ENCODE results near the gene STARD6. TPM values are rescaled to one million over a fixed set of nuclear protein-coding genes. Genes with fewer than 3 reads are reported as not detected.

STARD6 gene
- total RNA-seq, 1 experiment from 2014 or later = not detected

DNA sequence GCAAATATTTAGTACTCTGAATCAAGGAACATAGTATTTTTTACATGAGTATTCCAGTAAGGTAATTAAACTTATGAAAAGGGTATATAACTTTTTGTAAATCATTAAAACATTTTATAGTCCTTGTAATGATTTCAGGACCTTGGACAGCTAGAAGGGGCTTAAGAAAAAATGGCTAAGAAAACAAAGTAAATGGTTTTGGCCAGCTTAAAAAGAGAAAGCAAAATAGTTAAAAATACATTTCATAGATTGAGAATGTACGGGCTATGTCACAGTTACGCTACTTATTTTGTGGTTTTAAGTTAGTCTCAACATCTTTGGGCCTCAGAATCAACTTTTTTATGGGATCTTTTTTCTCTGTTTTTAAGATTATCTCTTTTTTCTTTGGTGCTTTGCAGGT lies 61.6 kb downstream of the STARD6 start:
- no peak overlapping the region for H3K27ac Mint-ChIP-seq (ENCODE audit: low read depth, unreplicated experiment)
- BruUV-seq (replicated peaks) = no TSS peak
- H3K4me1 Mint-ChIP-seq (ENCODE audit: insufficient read depth, unreplicated experiment) = no peaks in the 10 kb centered on the region
- H3K4me3 Mint-ChIP-seq (ENCODE audit: unreplicated experiment) = no peak overlapping the region
- peaks cover 12% of the 10 kb centered on the region for H3K9me3 Mint-ChIP-seq (ENCODE audit: unreplicated experiment)
- H3K36me3 Mint-ChIP-seq (ENCODE audit: insufficient read depth, unreplicated experiment) = peaks cover 11% of the 10 kb centered on the region
- intact Hi-C loops (cut with micrococcal nuclease) = no loop called here
- TF ChIP-seq, protein P1, sequence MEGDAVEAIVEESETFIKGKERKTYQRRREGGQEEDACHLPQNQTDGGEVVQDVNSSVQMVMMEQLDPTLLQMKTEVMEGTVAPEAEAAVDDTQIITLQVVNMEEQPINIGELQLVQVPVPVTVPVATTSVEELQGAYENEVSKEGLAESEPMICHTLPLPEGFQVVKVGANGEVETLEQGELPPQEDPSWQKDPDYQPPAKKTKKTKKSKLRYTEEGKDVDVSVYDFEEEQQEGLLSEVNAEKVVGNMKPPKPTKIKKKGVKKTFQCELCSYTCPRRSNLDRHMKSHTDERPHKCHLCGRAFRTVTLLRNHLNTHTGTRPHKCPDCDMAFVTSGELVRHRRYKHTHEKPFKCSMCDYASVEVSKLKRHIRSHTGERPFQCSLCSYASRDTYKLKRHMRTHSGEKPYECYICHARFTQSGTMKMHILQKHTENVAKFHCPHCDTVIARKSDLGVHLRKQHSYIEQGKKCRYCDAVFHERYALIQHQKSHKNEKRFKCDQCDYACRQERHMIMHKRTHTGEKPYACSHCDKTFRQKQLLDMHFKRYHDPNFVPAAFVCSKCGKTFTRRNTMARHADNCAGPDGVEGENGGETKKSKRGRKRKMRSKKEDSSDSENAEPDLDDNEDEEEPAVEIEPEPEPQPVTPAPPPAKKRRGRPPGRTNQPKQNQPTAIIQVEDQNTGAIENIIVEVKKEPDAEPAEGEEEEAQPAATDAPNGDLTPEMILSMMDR (IDR thresholded peaks at IDR 0.05; ENCODE audit: unreplicated experiment) = no peak
- ChIA-PET CTCF (interaction anchor here (0.9 kb wide), 1 partner anchor 34 kb away, joined by 3 read pairs; no protein-coding TSS in a partner anchor), POLR2A (no interaction called here)
- H3K27me3 Mint-ChIP-seq (ENCODE audit: insufficient read depth, unreplicated experiment) = no peaks in the 10 kb centered on the region
- DNase-seq (ENCODE audit: unreplicated experiment) = peak; percentile 21

DNA sequence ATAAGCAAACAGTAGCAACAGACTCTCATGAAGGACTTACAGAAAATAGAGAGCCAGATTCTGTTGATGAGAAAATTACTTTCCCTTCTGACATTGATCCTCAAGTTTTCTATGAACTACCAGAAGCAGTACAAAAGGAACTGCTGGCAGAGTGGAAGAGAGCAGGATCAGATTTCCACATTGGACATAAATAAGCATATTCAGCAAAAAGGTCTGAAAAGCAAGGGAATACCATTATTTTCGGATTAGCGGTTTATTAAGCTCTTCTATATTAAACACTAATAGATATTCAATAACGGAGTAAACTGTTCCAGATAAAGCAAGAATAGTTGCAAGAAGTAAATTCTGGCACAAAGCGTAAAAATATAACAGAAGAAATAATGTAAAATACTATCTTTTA lies 63.4 kb downstream of the STARD6 start:
- intact Hi-C loops (cut with micrococcal nuclease) = no loop called here
- Mint-ChIP-seq H3K4me1 (ENCODE audit: insufficient read depth, unreplicated experiment) (no peaks in the 10 kb centered on the region), H3K27me3 (ENCODE audit: insufficient read depth, unreplicated experiment) (no peaks in the 10 kb centered on the region), H3K4me3 (ENCODE audit: unreplicated experiment) (no peak overlapping the region), H3K9me3 (ENCODE audit: unreplicated experiment) (no peaks in the 10 kb centered on the region), H3K27ac (ENCODE audit: low read depth, unreplicated experiment) (no peak overlapping the region), H3K36me3 (ENCODE audit: insufficient read depth, unreplicated experiment) (peaks cover 25% of the 10 kb centered on the region)
- ChIA-PET POLR2A (interaction anchor here (0.6 kb wide), 1 partner anchor 69 kb away, joined by 3 read pairs; no protein-coding TSS in a partner anchor), CTCF (no interaction called here)
- TF ChIP-seq, protein P1 (IDR thresholded peaks at IDR 0.05; ENCODE audit: unreplicated experiment) = no peak
- BruUV-seq (replicated peaks) = no TSS peak
- DNase-seq (ENCODE audit: unreplicated experiment) = no peak

DNA sequence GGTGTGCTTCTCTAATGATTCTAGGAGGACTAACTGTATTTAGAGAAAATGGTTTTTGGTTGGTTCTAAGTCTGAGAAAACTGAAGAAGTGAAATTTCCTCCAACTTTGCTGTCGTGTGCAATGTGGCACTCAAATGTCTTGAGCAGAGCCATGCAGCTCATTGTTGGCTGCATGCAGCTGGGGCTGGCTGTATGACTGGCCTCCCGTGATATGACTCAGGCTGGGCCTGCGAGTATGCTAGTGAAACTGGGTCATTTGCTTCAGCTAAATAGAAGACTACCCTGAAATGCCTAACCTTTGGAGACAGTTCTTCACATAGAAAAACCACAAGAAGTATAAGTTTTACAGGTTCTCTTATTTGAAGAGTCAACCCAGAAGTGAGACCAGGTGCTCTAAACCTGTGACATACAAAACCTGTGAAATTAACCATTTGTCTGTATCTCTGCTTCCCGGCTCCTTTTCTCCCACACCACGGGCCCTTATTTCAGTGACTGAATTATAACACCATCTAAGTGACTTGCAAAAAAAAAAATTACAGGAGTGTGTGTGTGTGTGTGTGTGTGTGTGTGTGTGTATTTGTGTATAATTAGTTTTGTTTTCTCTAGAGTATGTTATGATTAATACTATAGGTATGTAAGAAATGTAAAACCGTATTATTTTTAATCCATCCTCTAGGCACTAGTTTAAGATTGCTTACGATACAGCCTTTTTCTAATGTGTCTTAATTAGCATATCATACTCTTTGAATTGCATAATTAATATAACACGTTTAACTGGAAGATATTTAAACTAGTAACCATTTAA lies 72.5 kb downstream of the STARD6 start:
- Mint-ChIP-seq H3K27me3 (ENCODE audit: insufficient read depth, unreplicated experiment) (no peaks in the 10 kb centered on the region), H3K4me3 (ENCODE audit: unreplicated experiment) (no peak overlapping the region), H3K9me3 (ENCODE audit: unreplicated experiment) (no peaks in the 10 kb centered on the region), H3K36me3 (ENCODE audit: insufficient read depth, unreplicated experiment) (peaks cover 72% of the 10 kb centered on the region), H3K27ac (ENCODE audit: low read depth, unreplicated experiment) (peak overlapping the region; percentile 66), H3K4me1 (ENCODE audit: insufficient read depth, unreplicated experiment) (peaks cover 12% of the 10 kb centered on the region)
- intact Hi-C loops (cut with micrococcal nuclease) = no loop called here
- ChIA-PET CTCF (interaction anchor here (1.0 kb wide), 3 partner anchors 9 to 72 kb away, joined by 3 read pairs; partner anchors contain the start of genes C18orf54 and STARD6), POLR2A (interaction anchor here (1.0 to 1.5 kb wide), 5 partner anchors 15 to 73 kb away, joined by 3 to 10 read pairs (median 4); partner anchors contain the start of genes C18orf54, POLI and STARD6)
- DNase-seq (ENCODE audit: unreplicated experiment) = peak; percentile 59
- TF ChIP-seq, protein P1 (IDR thresholded peaks at IDR 0.05; ENCODE audit: unreplicated experiment) = no peak
- no TSS peak for BruUV-seq (replicated peaks)

DNA sequence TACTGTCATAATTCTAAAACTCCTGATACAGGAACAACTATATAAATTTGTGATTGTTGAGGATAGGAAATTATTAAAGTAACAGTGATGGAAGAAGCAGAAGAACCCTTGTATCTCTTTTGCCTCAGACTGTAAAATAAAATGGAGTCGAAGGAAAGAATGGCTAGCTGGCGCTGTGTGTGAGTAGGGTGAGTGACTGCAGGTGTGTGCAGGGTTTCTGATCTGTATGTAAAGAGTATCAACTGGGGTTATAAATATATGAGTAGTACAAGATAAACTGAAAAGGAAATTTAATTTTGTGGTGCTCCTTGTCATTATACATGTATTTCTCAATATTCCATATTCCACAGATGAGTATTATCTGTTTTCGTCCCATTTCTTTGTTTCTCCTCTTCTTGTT lies 73.1 kb downstream of the STARD6 start:
- H3K36me3 Mint-ChIP-seq (ENCODE audit: insufficient read depth, unreplicated experiment) = peaks cover 72% of the 10 kb centered on the region
- TF ChIP-seq, protein P1 (IDR thresholded peaks at IDR 0.05; ENCODE audit: unreplicated experiment) = no peak
- no peaks in the 10 kb centered on the region for H3K9me3 Mint-ChIP-seq (ENCODE audit: unreplicated experiment)
- peaks cover 12% of the 10 kb centered on the region for H3K4me1 Mint-ChIP-seq (ENCODE audit: insufficient read depth, unreplicated experiment)
- H3K27me3 Mint-ChIP-seq (ENCODE audit: insufficient read depth, unreplicated experiment) = no peaks in the 10 kb centered on the region
- BruUV-seq (replicated peaks) = no TSS peak
- POLR2A ChIA-PET = interaction anchor here (1.0 to 1.5 kb wide), 5 partner anchors 14 to 73 kb away, joined by 3 to 10 read pairs (median 4); partner anchors contain the start of genes C18orf54, POLI and STARD6
- intact Hi-C loops (cut with micrococcal nuclease) = no loop called here
- peak overlapping the region; percentile 66 for H3K27ac Mint-ChIP-seq (ENCODE audit: low read depth, unreplicated experiment)
- DNase-seq (ENCODE audit: unreplicated experiment) = no peak
- H3K4me3 Mint-ChIP-seq (ENCODE audit: unreplicated experiment) = no peak overlapping the region
- CTCF ChIA-PET = interaction anchor here (1.0 kb wide), 2 partner anchors 8 to 73 kb away, joined by 3 read pairs; partner anchors contain the start of genes C18orf54 and STARD6
